HG02588 (cell line): ENCODE results near the gene GNRHR.

Experiments
- ATAC-seq: cut with Tn5 transposase; IDR thresholded peaks from one replicate; pipeline ENCODE4 v1.9.1; 2021; ENCODE audit warnings: mild to moderate bottlenecking, moderate library complexity; ENCODE audit not compliant: unreplicated experiment

GNRHR gene

GRCh38 chr4:67700738-67701516, 53.3 kb downstream of the GNRHR start, which contains the start of gene UBA6:
Gene UBA6, minus strand, starts transcription at chr4:67701155. Its CDS starts 36 bp downstream, at chr4:67701119.
- ATAC-seq = peak; percentile 97

- no peak for ATAC-seq
These were observed 54.0 kb downstream of the GNRHR start for GRCh38 chr4:67700116-67700737.

GRCh38 chr4:67699603-67700002, 54.6 kb downstream of the GNRHR start:
- no peak for ATAC-seq

GRCh38 chr4:67697860-67698687, 56.1 kb downstream of the GNRHR start:
- no peak for ATAC-seq

GRCh38 chr4:67696061-67696460, 58.1 kb downstream of the GNRHR start:
- ATAC-seq = no peak

GRCh38 chr4:67694662-67695061, 59.5 kb downstream of the GNRHR start:
- no peak for ATAC-seq

- ATAC-seq = no peak
These were observed 62.9 kb downstream of the GNRHR start for GRCh38 chr4:67691328-67691727.
